Jurkat, Clone E6-1 (cell line): ENCODE results near the gene STX2.

Experiments
- DNase-seq: peaks from one replicate; pipeline ENCODE4 v3.0.0-alpha.2; 2011; ENCODE audit warnings: low read depth, low spot score
- H3K4me3 ChIP-seq: 2 replicates; pipeline ENCODE4 v1.5.1; 2011; ENCODE audit warnings: mild to moderate bottlenecking, low read length, control low read depth, moderate library complexity

STX2 gene

DNA sequence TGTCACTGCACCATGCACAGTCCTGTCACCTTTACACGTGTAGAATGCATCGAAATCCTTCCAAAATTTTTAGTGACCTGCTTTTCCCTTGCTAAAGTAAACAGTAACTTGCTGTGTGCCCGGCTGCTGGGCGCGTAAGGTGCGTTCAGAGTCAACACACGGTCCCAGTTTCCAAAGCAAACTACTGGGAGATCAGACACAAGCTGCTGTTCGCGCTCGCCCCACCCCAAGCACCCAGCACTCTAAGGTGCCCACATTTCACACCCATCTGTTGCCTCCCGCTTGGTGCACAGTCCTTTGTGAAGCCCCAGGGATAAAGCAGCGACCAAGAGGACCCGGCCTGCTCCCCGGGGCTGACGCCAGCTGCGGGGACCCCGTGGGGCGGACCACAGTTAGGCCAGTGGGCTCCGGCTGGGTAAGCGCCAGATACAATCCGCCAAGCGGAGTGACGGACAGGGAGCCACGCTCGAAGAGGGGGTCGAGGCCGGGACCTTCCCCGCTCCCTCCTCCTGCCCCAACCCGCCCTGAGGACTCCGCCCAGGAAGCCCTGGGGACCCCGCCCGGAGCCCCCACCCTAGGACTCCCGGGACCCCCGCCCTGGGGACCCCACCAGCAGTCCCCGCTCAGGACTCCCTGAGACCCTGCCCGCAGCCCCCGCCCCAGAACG, 633 bp downstream of the STX2 start:
- peak; percentile 8 for DNase-seq
- H3K4me3 ChIP-seq = peak overlapping the region; percentile 66

- no peak for DNase-seq
- H3K4me3 ChIP-seq = no peak overlapping the region
These were observed 3.6 kb downstream of the STX2 start for GRCh38 chr12:130835436-130835835.

DNA sequence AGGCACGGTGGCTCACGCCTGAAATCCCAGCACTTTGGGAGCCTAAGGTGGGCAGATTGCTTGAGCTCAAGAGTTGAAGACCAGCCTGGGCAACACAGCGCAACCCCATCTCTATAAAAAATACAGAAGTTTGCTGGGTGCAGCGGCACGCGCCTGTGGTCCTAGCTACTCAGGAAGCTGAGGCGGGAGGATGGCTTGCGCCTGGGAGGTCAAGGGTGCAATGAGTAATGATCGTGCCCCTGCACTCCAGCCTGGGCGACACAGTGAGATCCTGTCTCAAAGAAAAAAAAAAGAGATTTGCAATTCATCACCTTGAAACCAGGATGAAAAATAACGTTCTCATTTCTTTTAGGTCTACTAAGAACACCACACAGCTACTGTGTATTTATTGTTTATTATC, 4.0 kb downstream of the STX2 start:
- DNase-seq = no peak
- no peak overlapping the region for H3K4me3 ChIP-seq

DNA sequence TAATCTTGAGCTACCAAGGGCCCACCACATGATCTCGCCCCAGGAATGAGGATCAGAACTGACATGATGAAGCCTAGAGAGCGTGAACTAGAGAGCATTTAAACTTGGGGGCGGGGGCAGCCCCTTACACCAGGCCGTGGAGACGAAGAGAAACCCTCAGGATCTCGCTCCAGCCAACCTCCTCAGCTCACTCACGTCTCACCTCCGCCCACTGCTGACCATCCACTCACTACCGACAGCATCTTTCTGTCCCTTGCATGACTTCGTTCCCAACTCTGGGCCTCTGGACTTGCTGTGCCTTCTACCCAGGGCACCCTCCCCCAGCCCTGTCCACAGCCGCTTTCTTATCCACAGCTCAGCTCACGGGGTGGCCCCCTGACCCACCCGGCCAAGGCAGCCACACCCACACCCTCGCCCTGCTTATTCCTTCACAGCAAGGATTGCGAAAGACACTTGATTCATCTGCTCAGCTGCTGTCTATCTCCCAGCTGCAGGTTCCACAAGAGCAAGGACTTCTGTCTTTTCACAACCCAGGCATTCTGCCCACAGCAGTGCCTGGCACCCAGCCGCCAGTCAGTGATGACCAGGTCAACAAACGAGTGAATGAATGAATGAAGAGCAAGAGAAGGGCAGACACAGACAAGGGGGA, 6.4 kb downstream of the STX2 start:
- no peak for DNase-seq
- no peak overlapping the region for H3K4me3 ChIP-seq

GRCh38 chr12:130831876-130832405, 7.1 kb downstream of the STX2 start:
- DNase-seq = no peak

DNA sequence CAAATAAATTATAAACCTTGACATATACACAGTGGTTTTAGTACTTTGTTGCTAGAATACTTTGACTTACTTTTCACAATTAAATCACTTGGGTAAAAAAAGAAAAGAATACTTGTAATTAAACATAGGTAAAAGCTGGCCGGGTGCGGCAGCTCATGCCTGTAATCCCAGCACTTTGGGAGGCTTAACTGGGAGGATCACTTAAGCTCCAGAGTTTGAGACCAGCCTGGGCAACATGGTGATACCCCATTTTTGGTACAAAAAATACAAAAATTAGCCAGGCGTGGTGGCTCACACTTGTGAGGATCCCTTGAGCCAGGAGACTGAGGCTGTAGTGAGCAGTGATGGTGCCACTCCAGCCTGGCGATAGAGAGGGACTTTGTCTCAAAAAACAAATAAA, 7.8 kb downstream of the STX2 start:
- no peak overlapping the region for H3K4me3 ChIP-seq
- DNase-seq = no peak

More at GRCh38 chr12:130831876-130832405, 7.1 kb downstream of the STX2 start:
- no peak overlapping the region for H3K4me3 ChIP-seq

GRCh38 chr12:130830246-130830551, 8.9 kb downstream of the STX2 start:
- H3K4me3 ChIP-seq = no peak overlapping the region
- DNase-seq = no peak

DNA sequence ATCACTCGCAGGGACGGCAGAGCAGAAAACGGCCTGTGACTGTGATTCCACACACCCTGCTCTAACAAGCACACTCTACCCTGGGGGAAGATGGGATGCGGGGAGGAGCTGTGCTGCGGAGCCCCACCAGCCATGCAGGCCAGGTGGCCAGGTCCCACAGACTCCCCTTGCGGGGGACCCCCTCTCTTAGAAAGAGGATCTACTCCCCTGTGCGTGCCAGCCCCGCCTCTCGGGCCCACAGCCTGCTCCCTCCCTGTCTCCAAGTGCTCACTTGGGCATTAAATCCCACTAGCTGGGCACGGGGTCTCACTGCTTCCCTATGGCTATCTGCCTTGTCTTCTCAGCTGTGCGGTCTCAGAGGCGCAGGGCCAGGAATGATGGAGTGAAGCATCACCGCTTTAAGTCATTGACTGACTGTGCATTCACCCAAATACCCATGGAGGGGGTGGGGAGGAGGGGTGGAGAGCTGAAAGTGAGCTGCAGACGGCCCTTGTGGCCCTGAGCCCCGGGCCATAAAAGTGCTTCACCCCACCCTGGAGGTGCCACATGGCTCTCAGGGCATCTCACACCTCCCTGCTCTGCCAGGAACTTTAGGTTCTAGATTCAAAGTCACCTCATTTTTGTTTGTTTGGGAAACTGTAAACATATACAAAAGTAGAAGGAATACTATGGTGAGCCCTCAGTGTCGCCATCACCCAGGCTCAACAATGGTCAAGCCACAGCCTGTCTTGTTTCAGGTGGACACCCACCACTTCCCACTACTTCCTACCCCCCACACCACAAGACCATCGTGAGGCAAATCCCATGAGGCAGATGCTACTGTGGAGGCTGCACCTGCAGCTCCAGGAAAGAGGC, 9.4 kb downstream of the STX2 start:
- no peak overlapping the region for H3K4me3 ChIP-seq
- no peak for DNase-seq

DNA sequence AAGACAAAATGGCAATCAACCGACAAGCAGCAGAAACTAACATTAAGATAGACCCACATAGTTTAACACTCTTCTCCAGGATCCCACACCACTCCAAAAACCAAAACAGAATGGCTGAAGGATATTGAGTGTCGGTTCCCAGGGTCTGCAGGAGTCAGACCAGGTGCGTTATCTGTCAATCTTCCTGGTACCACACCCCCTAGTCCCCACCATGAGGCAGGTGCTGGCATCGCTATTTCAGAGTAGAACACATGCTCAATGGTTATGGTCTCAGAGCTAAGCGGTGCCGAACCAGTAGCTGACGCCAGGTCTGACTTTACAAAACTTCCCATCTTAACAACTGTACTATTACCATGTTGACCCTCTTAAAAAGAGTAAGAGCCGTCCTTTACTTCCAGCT, 10.2 kb downstream of the STX2 start:
- no peak overlapping the region for H3K4me3 ChIP-seq
- no peak for DNase-seq

DNA sequence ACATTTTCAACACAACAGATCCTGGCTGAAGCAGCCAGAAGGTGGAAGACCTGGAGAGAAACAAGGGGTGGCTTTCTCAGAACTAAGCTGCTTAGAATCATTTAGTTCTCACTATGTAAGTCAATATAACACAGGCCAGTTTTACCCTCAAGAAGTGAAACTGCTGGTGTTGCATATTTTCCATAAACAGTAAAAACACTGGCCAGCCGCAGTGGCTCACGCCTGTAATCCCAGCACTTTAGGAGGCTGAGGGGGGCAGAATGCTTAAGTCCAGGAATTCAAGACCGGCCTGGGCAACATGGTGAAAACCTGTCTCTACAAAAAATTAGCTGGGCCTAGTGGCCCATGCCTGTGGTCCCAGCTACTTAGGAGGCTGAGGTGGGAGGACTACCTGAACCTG, 11.6 kb downstream of the STX2 start:
- no peak for DNase-seq
- no peak overlapping the region for H3K4me3 ChIP-seq

GRCh38 chr12:130826151-130826801, 12.8 kb downstream of the STX2 start:
- H3K4me3 ChIP-seq = no peak overlapping the region
- DNase-seq = peak; percentile 15

GRCh38 chr12:130825771-130826150, 13.3 kb downstream of the STX2 start:
- H3K4me3 ChIP-seq = no peak overlapping the region
- DNase-seq = no peak

- DNase-seq = no peak
- H3K4me3 ChIP-seq = no peak overlapping the region
These were observed 19.4 kb downstream of the STX2 start for GRCh38 chr12:130819681-130820080.

- H3K4me3 ChIP-seq = no peak overlapping the region
These were observed 20.1 kb downstream of the STX2 start for GRCh38 chr12:130818635-130819576.

GRCh38 chr12:130818272-130818634, 20.8 kb downstream of the STX2 start:
- no peak for DNase-seq
- no peak overlapping the region for H3K4me3 ChIP-seq

More at GRCh38 chr12:130818635-130819576, 20.1 kb downstream of the STX2 start:
- no peak for DNase-seq

DNA sequence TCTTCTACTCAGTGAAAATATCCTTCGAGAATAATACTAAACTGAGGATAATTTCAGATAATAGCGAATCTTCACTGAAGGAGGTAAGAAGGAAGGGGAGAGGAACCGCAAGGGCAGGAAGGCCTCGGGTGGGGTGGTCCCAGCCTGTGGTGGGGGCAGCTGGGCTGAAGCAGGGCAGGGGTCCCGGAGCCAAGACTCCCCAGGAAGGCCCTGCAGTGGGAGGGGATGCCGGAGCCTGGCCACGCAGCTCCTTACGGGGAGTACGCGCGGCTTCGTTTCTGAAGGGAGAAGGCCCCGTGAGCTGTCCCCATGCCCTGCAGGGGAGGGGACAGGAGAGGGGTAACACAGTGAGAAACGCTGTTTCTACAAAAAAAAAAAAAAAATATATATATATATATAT, 21.2 kb downstream of the STX2 start:
- DNase-seq = no peak
- no peak overlapping the region for H3K4me3 ChIP-seq

GRCh38 chr12:130816097-130816496, 23.0 kb downstream of the STX2 start:
- H3K4me3 ChIP-seq = no peak overlapping the region
- DNase-seq = no peak

DNA sequence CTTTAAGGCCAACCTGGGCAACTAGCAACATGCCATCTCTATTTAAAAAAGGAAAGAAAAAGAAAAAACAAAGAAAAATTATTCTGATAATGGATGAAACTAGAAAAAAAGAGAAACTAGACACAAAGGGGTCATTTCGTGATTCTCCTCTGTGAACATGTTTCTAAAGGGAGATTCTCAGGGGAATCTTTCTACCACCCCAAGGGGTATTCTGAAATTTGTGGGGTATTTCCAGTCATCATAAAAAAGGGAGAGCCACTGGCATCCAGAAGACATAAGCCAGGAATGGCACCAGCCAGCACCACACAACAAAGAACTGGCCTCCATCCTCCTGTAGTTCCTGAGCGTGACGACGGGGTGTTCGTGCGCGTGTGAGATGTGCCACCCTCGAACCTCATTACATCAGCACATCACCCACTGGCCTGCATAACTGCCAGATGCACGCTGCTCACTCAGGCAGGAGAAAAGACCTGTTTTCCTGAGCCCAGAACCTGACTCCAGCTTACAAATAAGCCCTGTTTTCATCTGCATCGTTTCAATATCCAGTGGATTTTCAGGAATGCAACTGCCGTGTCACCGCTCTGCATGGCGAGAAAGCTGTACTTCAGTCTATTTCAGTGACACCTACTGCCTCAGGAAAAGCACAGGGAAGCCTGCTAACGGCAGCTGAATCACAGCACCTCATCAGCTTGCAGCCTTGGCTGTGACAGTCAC, 23.9 kb downstream of the STX2 start:
- no peak for DNase-seq
- no peak overlapping the region for H3K4me3 ChIP-seq
